Adrenal gland (tissue), 12 donors: ENCODE results near the gene ALDH7A1. TPM values are rescaled to one million over a fixed set of nuclear protein-coding genes. Genes with fewer than 3 reads are reported as not detected.

Source experiments
- DNase-seq, 7 donors: peaks; one replicate each; pipeline ENCODE4 v3.0.0-alpha.2; 2019 to 2020
- H3K27ac ChIP-seq, 5 donors: fragments of 200-600 bp; sonication (generic) in 4 of 5; 1 replicate in 3 of 5; 2 replicates in 2 of 5; pipeline versions ENCODE4 v1.5.1 to v1.8.0; 2016 to 2020; ENCODE audit warnings: mild to moderate bottlenecking in 1 of 5
- H3K27me3 ChIP-seq: fragments of 200-600 bp; 2 replicates; pipeline ENCODE4 v1.8.0; 2021
- H3K36me3 ChIP-seq, 2 donors: fragments of 200-600 bp; replicated peaks in 1 of 2; 1 replicate in 1 of 2; 2 replicates in 1 of 2; pipeline versions ENCODE4 v1.5.1 to v1.8.0; 2018 to 2022
- H3K4me1 ChIP-seq, 2 donors: fragments of 200-600 bp; replicated peaks in 1 of 2; 1 replicate in 1 of 2; 2 replicates in 1 of 2; pipeline versions ENCODE4 v1.5.1 to v1.8.0; 2018 to 2021
- H3K4me3 ChIP-seq, 4 donors: fragments of 200-600 bp; sonication (generic) in 3 of 4; one replicate each; pipeline ENCODE4 v1.5.1; 2016 to 2018
- H3K9me3 ChIP-seq, 3 donors: fragments of 200-600 bp; sonication (generic) in 1 of 3; replicated peaks in 1 of 3; 1 replicate in 2 of 3; 2 replicates in 1 of 3; pipeline versions ENCODE4 v1.5.1 to v1.8.0; 2016 to 2021
- POLR2A ChIP-seq, 2 donors: fragments of 450-650 bp; IDR thresholded peaks; one replicate each; pipeline ENCODE4 v1.6.1; 2017; ENCODE audit warnings: antibody characterized with exemption in 2 of 2, mild to moderate bottlenecking in 2 of 2, moderate library complexity in 1 of 2
- WGBS, 4 donors: extraction: QIAGEN DNeasy Blood & Tissue Kit in 2 of 4; methylation state at CpG; one replicate each; pipeline versions ENCODE4 v1.1.5 to v1.1.7; 2013 to 2017; 5-methylcytosine and 5-hydroxymethylcytosine counted together
- intact Hi-C, 2 donors: fragments of 100-400 bp; cut with DNase I; formaldehyde crosslinking; loops; one replicate each; pipeline versions ENCODE4 v1.14.1 to v1.15.0; 2022 to 2023
- polyA plus RNA-seq, 3 donors: library from polyadenylated mRNA; stranded (reverse); fragments of 200-250 nt in 2 of 3; fragments of 350-450 nt in 1 of 3; fragmentation: Illumina TruSeq in 1 of 3; extraction: RNeasy Lipid Tissue Mini Kit (QIAGEN cat#74804) in 1 of 3; gene quantifications; one replicate each; pipeline ENCODE4 v1.2.3, GENCODE V29; 2013 to 2014
- total RNA-seq, 9 donors: library from RNA; depleted of rRNA in 4 of 9; stranded (reverse); fragments of >200 nt in 4 of 9; fragments of 120-200 nt in 1 of 9; fragmentation: NEBNext Ultra II Directional in 1 of 9; extraction: Animal tissue kit (Norgen Biotek cat#: 25700) in 1 of 9; gene quantifications; one replicate each; pipeline versions ENCODE4 v1.1.0 to v1.2.4, GENCODE V29; 2013 to 2023
- TF ChIP-seq, protein P1 (sequence below), 6 experiments: fragments of 450-650 bp in 4 of 6; fragments of 200-600 bp in 2 of 6; sonication (generic) in 1 of 6; IDR thresholded peaks; 1 replicate in 5 of 6; 2 replicates in 1 of 6; pipeline versions ENCODE4 v1.5.1 to v1.8.0; 2016 to 2021; ENCODE audit warnings: antibody characterized with exemption in 6 of 6, mild to moderate bottlenecking in 2 of 6, moderate library complexity in 1 of 6
- donor health status: healthy with polysubstance abuse.
- donor health status: Bipolar disorder and iron deficiency.
- donor health status: DM: yes; HTN: yes; CAD: no.
- donor health status: DM: no; HTN: no; CAD: no.
- donor health status: DM: no; HTN: no; CAD: no.
- donor health status: DM: yes; HTN: yes; CAD: no.

Gene ALDH7A1
- total and polyA plus RNA-seq, 12 donors = 34.6 to 112 (median 66.2) TPM

DNA sequence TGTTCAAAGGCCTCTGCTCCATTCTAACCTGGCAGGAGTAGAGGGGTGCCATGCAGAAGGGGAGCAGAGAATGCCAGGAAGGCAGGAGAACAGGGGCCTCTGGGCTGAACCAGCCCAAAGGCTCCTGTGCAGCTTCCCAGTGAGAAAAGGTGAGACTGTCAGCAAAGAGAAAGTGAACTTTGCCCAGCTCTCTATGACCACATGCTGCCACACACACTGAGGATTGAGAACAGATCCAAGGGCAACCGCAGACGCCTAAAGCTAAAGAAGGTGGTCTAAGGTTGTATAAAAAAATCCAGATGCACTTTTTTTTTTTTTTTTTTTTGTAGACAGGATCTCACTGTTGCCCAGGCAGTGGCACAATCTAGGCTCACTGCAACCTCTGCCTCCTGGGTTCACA is 51.4 kb downstream of the ALDH7A1 start:
- Histone ChIP-seq H3K9me3 (no peaks in the 10 kb centered on the region), H3K36me3 (peaks cover 0 to 27% of the 10 kb centered on the region in 2 donors), H3K4me1 (peaks cover 0 to 8% of the 10 kb centered on the region in 2 donors), H3K4me3 (no peak overlapping the region), H3K27me3 (no peaks in the 10 kb centered on the region), H3K27ac (no peak overlapping the region)
- WGBS, 4 donors = 96 to 100% (median 99%) methylated on average over 2 of the region's 2 CpGs
- intact Hi-C loops = loop anchor here (10.0 kb wide), 2 partner anchors 51 to 231 kb away; partner anchors contain the start of genes ALDH7A1 (in 2 of the 2) and LMNB1 (in 1 of the 2)
- no peak for DNase-seq
- TF ChIP-seq POLR2A (IDR thresholded peaks at IDR 0.05) = no peak
- TF ChIP-seq, protein P1, sequence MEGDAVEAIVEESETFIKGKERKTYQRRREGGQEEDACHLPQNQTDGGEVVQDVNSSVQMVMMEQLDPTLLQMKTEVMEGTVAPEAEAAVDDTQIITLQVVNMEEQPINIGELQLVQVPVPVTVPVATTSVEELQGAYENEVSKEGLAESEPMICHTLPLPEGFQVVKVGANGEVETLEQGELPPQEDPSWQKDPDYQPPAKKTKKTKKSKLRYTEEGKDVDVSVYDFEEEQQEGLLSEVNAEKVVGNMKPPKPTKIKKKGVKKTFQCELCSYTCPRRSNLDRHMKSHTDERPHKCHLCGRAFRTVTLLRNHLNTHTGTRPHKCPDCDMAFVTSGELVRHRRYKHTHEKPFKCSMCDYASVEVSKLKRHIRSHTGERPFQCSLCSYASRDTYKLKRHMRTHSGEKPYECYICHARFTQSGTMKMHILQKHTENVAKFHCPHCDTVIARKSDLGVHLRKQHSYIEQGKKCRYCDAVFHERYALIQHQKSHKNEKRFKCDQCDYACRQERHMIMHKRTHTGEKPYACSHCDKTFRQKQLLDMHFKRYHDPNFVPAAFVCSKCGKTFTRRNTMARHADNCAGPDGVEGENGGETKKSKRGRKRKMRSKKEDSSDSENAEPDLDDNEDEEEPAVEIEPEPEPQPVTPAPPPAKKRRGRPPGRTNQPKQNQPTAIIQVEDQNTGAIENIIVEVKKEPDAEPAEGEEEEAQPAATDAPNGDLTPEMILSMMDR (IDR thresholded peaks at IDR 0.05) = no peak

DNA sequence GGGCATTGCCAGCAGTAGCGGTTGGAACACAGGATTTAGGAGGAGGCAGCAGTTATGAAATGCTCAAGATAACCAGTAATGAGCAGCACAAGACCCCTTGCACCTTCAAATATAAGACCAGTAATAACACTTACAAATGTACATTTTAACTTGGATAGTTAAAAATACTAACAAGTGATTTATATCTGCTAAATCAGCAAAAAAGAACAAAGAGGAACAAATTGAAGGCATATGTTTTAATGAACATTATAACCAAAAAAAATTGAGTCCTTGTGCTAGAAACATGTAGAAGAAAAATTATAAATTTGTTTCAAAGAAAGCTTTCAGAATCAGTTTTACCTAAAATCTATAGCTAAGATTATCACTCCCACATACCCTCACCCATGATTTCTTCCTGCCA is 52.0 kb downstream of the ALDH7A1 start:
- 89 to 96% (median 91%) methylated on average over 1 of the region's 1 CpG for WGBS, 4 donors
- Histone ChIP-seq H3K9me3 (no peaks in the 10 kb centered on the region), H3K4me3 (no peak overlapping the region), H3K4me1 (peaks cover 0 to 10% of the 10 kb centered on the region in 2 donors), H3K36me3 (peaks cover 0 to 21% of the 10 kb centered on the region in 2 donors), H3K27me3 (no peaks in the 10 kb centered on the region), H3K27ac (no peak overlapping the region)
- no peak for TF ChIP-seq POLR2A (IDR thresholded peaks at IDR 0.05)
- TF ChIP-seq, protein P1 (IDR thresholded peaks at IDR 0.05) = no peak
- intact Hi-C loops = loop anchor here (10.0 kb wide), 2 partner anchors 52 to 232 kb away; partner anchors contain the start of genes ALDH7A1 (in 2 of the 2) and LMNB1 (in 1 of the 2)
- no peak for DNase-seq

DNA sequence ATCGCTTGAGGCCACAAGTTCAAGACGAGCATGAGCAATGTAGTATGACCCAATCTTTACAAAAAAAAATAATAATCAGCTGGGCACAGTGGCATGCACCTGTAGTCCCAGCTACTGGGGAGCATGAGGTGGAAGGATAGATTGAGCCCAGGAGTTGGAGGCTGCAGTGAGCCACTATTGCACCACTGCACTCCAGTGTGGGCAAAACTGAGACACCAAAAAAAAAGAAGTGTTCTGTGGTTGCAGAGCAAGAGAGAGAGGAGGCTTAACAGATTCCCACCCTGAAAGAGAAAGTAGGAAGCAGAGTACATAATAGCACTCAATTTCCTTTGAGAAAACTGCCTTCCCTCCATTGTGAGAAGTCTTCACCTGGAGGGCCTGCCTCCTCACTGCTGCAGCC is 52.6 kb downstream of the ALDH7A1 start:
- no peak for TF ChIP-seq POLR2A (IDR thresholded peaks at IDR 0.05)
- TF ChIP-seq, protein P1 (IDR thresholded peaks at IDR 0.05) = no peak
- Histone ChIP-seq H3K9me3 (no peaks in the 10 kb centered on the region), H3K27me3 (no peaks in the 10 kb centered on the region), H3K4me3 (no peak overlapping the region), H3K27ac (no peak overlapping the region), H3K36me3 (peaks cover 0 to 18% of the 10 kb centered on the region in 2 donors), H3K4me1 (peaks cover 0 to 10% of the 10 kb centered on the region in 2 donors)
- DNase-seq = no peak
- WGBS, 4 donors = 44 to 76% (median 50%) methylated on average over 2 of the region's 2 CpGs
- intact Hi-C loops = loop anchor here (10.0 kb wide), 2 partner anchors 52 to 232 kb away; partner anchors contain the start of genes ALDH7A1 (in 2 of the 2) and LMNB1 (in 1 of the 2)

DNA sequence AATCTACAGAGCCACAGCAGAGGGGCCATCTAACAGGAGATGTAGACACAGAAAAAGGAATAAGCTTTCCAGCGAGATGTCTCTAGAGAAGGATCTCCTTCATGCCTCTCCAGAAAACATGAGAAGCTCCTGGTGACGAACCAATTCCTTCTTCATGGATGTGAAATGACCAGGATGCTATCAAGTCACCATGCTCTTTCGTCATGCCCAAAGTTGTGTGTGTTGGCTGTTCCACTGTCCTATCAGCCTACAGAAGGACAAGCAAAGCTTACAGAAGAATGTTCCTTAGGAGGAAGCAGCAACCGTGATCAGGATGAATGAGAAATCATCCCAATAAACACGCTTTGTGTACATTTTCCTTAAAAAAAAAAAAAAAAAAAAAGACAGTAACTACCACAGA is 54.4 kb downstream of the ALDH7A1 start:
- 74 to 81% (median 76%) methylated on average over 5 of the region's 5 CpGs for WGBS, 4 donors
- TF ChIP-seq, protein P1 (IDR thresholded peaks at IDR 0.05) = no peak
- no peak for TF ChIP-seq POLR2A (IDR thresholded peaks at IDR 0.05)
- H3K4me1 ChIP-seq = peaks cover 0 to 10% of the 10 kb centered on the region in 2 donors
- intact Hi-C loops = loop anchor here (10.0 kb wide), 2 partner anchors 54 to 234 kb away; partner anchors contain the start of genes ALDH7A1 (in 2 of the 2) and LMNB1 (in 1 of the 2)
- H3K9me3 ChIP-seq = no peaks in the 10 kb centered on the region
- H3K27me3 ChIP-seq = no peaks in the 10 kb centered on the region
- no peak overlapping the region for H3K4me3 ChIP-seq
- H3K36me3 ChIP-seq = peaks cover 0 to 2% of the 10 kb centered on the region in 2 donors
- no peak for DNase-seq
- H3K27ac ChIP-seq = no peak overlapping the region
